OCI-LY7 (cell line): Measurements from ENCODE around the gene PPP3CA. TPM values are rescaled to one million over a fixed set of nuclear protein-coding genes. Genes with fewer than 3 reads are reported as not detected.
"Not testable (repeated sequence)": the region's sequence is repeated elsewhere in the genome, so short reads cannot be mapped to it uniquely, and the experiment has no call there.

Experiments used
- BruUV-seq: library from RNA; stranded (reverse); fragments of 400-500 nt; replicated peaks from 2 replicates; lab custom pipeline; 2021; lab: Mats Ljungman, UMichigan
- CTCF ChIA-PET: fragments of 300-600 bp; sonication (Branson Sonifier 250); formaldehyde crosslinking; loops from one replicate; lab custom pipeline; 2022; ENCODE audit warnings: antibody characterized with exemption; ENCODE audit not compliant: unreplicated experiment; lab: Charles Lee
- POLR2A ChIA-PET: fragments of 300-600 bp; sonication (Branson Sonifier 250); formaldehyde crosslinking; loops from one replicate; lab custom pipeline; 2022; ENCODE audit warnings: antibody characterized with exemption; lab: Charles Lee
- DNase-seq: peaks from one replicate; pipeline ENCODE4 v3.0.0-alpha.2; 2015; ENCODE audit warnings: low spot score
- H2AFZ ChIP-seq: fragments of 200-600 bp; sonication (generic), shearing (Covaris generic); 2 replicates; pipeline ENCODE4 v1.6.1; 2014; ENCODE audit warnings: mild to moderate bottlenecking, antibody characterized with exemption, low read length, moderate library complexity
- H3K27ac ChIP-seq: fragments of 200-600 bp; sonication (generic); 2 replicates; pipeline ENCODE4 v1.5.1; 2014; ENCODE audit warnings: mixed run types, low read depth, mild to moderate bottlenecking, moderate library complexity, low read length, inconsistent platforms; ENCODE audit not compliant: poor library complexity, severe bottlenecking
- H3K36me3 ChIP-seq: fragments of 200-600 bp; sonication (generic); 2 replicates; pipeline ENCODE4 v1.6.1; 2014; ENCODE audit warnings: mild to moderate bottlenecking, antibody characterized with exemption, low read length, moderate library complexity, mixed read lengths; ENCODE audit not compliant: insufficient read depth
- H3K4me1 ChIP-seq: fragments of 200-600 bp; sonication (generic); 2 replicates; pipeline ENCODE4 v1.5.1; 2014; ENCODE audit warnings: mild to moderate bottlenecking, low read length; ENCODE audit not compliant: insufficient read depth, poor library complexity, severe bottlenecking
- H3K4me2 ChIP-seq: fragments of 200-600 bp; sonication (generic); 2 replicates; pipeline ENCODE4 v1.6.1; 2014; ENCODE audit warnings: mild to moderate bottlenecking, low read length
- H3K4me3 ChIP-seq: fragments of 200-600 bp; sonication (generic); 2 replicates; pipeline ENCODE4 v1.5.1; 2014; ENCODE audit warnings: mild to moderate bottlenecking, low read depth, low read length; ENCODE audit not compliant: poor library complexity, severe bottlenecking
- H3K79me2 ChIP-seq: fragments of 200-600 bp; sonication (generic); 2 replicates; pipeline ENCODE4 v1.6.1; 2016; ENCODE audit warnings: low read depth, mild to moderate bottlenecking, low read length, moderate library complexity, mixed read lengths; ENCODE audit not compliant: insufficient read depth
- H3K9me2 ChIP-seq: fragments of 200-600 bp; sonication (generic); 2 replicates; pipeline ENCODE4 v1.6.1; 2016; ENCODE audit warnings: mild to moderate bottlenecking, low read length, mixed read lengths; ENCODE audit not compliant: insufficient read depth
- H3K9me3 ChIP-seq: fragments of 200-600 bp; sonication (generic); 2 replicates; pipeline ENCODE4 v1.6.1; 2014; ENCODE audit warnings: mild to moderate bottlenecking, mixed run types, low read length, mixed read lengths
- H4K20me1 ChIP-seq: fragments of 200-600 bp; sonication (generic); 2 replicates; pipeline ENCODE4 v1.6.1; 2014; ENCODE audit warnings: mild to moderate bottlenecking, antibody characterized with exemption, low read length, moderate library complexity, mixed read lengths; ENCODE audit not compliant: insufficient read depth
- EZH2phosphoT487 ChIP-seq: fragments of 200-600 bp; sonication (generic); IDR thresholded peaks from 2 replicates; pipeline ENCODE4 v1.6.1; 2018; ENCODE audit warnings: low read depth, borderline replicate concordance, mild to moderate bottlenecking, mixed run types, antibody characterized with exemption, low read length, moderate library complexity, mixed read lengths
- intact Hi-C: fragments of 100-400 bp; cut with micrococcal nuclease; formaldehyde crosslinking; loops from one replicate; pipeline ENCODE4 v1.10.0; 2022; ENCODE audit not compliant: unreplicated experiment
- total RNA-seq, 2 experiments: library from RNA; depleted of rRNA in 1 of 2; stranded (reverse); fragments of >200 nt in 1 of 2; shearing (Covaris generic) in 1 of 2; gene quantifications; 2 replicates each; pipeline ENCODE4 v1.2.3, GENCODE V29; 2014 to 2022
- TF ChIP-seq, protein P1 (sequence below): fragments of 200-600 bp; sonication (generic); conservative IDR thresholded peaks from 2 replicates; pipeline ENCODE4 v1.5.1; 2014; ENCODE audit warnings: mild to moderate bottlenecking, antibody characterized with exemption, low read length, moderate library complexity, mixed read lengths

PPP3CA gene
- total RNA-seq, 2 experiments from 2014 or later: 9.2 to 13.6 TPM

DNA sequence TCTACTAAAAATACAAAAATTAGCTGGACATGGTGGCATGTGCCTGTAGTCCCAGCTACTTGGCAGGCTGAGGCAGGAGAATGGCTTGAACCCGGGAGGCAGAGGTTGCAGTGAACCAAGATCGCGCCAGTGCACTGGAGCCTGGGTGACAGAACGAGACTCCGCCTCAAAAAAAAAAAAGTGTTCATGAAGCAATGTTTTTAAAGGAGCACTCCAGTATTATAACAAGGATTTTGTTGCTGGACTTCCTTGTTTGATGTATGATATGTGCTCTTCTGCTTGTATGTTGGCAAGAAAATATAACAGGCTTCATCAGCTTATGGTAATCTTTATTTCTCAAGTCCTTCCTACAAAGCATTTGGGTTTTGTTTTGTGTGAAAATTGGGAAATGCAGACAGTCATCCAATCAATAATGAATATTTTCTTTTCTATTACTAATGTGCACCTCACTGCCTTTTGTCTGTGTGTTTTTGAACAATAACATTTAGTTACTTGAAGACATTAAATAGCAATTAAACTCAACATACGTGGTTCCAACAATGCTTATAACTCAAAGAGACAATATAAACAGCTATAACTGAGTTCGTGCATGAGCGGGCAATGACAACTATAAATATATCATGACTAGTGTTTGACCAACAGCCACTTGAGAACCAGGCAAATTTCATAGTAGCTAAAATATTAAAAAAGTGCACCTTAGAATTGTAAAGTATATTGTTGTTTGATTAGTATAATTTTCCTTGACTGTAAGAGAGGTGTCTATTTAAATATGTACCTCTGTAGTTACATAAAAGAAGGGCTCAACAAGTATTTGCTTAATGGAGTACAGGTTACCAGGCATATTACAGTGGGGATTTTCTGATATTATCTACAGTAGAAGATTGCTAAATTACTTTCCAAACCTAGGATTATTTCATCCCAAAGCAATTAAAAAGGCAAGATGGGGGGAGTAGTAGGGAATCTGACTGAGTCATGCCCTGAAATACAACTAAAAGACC lies 210.7 kb downstream of the PPP3CA start:
- ChIA-PET POLR2A (interaction anchor here (0.6 to 2.4 kb wide), 6 partner anchors 11 to 1437 kb away, joined by 3 to 28 read pairs (median 6); no protein-coding TSS in a partner anchor), CTCF (no interaction called here)
- BruUV-seq: no TSS peak
- no peaks in the 10 kb centered on the region for H3K36me3 ChIP-seq
- H3K27ac ChIP-seq: no peak overlapping the region
- intact Hi-C loops: loop anchor here (10.0 kb wide), 1 partner anchor 208 kb away; the partner anchor contains the start of gene PPP3CA
- TF ChIP-seq, protein P1, sequence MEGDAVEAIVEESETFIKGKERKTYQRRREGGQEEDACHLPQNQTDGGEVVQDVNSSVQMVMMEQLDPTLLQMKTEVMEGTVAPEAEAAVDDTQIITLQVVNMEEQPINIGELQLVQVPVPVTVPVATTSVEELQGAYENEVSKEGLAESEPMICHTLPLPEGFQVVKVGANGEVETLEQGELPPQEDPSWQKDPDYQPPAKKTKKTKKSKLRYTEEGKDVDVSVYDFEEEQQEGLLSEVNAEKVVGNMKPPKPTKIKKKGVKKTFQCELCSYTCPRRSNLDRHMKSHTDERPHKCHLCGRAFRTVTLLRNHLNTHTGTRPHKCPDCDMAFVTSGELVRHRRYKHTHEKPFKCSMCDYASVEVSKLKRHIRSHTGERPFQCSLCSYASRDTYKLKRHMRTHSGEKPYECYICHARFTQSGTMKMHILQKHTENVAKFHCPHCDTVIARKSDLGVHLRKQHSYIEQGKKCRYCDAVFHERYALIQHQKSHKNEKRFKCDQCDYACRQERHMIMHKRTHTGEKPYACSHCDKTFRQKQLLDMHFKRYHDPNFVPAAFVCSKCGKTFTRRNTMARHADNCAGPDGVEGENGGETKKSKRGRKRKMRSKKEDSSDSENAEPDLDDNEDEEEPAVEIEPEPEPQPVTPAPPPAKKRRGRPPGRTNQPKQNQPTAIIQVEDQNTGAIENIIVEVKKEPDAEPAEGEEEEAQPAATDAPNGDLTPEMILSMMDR: no peak
- TF ChIP-seq EZH2phosphoT487: no peak
- H3K4me2 ChIP-seq: peak overlapping the region; percentile 64
- no peaks in the 10 kb centered on the region for H3K9me3 ChIP-seq
- no peaks in the 10 kb centered on the region for H3K79me2 ChIP-seq
- H2AFZ ChIP-seq: peak overlapping the region; percentile 63; the same call in 1 of the 2 replicates
- no peaks in the 10 kb centered on the region for H4K20me1 ChIP-seq
- peaks cover 43% of the 10 kb centered on the region for H3K4me1 ChIP-seq
- H3K9me2 ChIP-seq: no peaks in the 10 kb centered on the region
- no peak for DNase-seq
- H3K4me3 ChIP-seq: peak overlapping the region; percentile 28

DNA sequence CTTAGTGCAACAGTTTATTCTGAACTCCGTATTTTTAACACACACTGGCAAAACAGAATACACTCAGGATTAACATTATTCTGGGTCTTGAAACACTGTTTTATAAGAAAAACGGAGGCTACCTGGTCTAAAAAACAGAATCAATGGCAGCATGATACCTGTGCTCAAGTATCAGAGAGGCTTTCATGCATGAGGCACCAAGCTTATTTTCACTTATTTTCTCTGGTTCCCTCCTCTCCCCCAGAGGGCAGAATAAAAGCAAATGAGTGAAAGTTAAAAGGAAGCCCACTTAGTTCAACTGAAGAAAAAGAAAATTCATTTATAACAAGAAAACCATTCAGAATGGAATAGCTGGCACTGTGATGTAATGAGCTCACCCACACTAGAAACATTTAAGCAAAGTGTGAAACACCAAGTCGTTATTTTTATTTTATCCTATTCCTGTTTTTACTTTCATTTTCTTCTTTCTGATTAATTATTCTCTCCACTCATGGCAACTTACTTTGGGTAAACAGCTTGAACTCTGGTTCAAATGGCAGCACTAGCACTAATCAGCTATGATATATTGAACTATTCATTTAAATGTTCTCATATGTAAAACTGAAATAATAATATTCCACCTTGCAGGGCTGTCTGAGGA lies 211.8 kb downstream of the PPP3CA start:
- CTCF ChIA-PET: no interaction called here

DNA sequence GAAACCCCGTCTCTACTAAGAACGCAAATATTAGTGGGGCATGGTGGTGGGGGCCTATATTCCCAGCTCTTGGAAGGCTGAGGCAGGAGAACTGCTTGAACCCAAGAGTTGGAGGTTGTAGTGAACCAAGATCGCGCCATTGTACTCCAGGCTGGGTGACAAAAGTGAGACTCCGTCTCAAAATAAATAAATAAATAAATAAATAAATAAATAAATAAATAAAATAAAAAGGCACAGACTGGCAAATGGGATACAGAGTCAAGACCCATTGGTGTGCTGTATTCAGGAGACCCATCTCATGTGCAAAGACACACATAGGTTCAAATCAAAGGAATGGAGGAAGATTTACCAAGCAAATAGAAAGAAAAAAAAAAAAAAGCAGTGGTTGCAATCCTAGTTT lies 216.3 kb downstream of the PPP3CA start:
- H3K4me3 ChIP-seq, CTCF ChIA-PET, BruUV-seq, H3K4me2 ChIP-seq, DNase-seq, H3K79me2 ChIP-seq, H2AFZ ChIP-seq, H3K9me2 ChIP-seq, H3K36me3 ChIP-seq, H3K9me3 ChIP-seq, H3K27ac ChIP-seq, H4K20me1 ChIP-seq: not testable (repeated sequence)
- intact Hi-C loops: loop anchor here (10.0 kb wide), 1 partner anchor 214 kb away; the partner anchor contains the start of gene PPP3CA
- POLR2A ChIA-PET: interaction anchor here (0.7 to 1.2 kb wide), 4 partner anchors 17 to 1057 kb away, joined by 3 to 6 read pairs (median 4); no protein-coding TSS in a partner anchor
- H3K4me1 ChIP-seq: peaks cover 37% of the 10 kb centered on the region

More for the DNA sequence above, 211.8 kb downstream of the PPP3CA start:
- TF ChIP-seq, protein P1: peak; percentile 35; the same call in 1 of the 2 replicates
- TF ChIP-seq EZH2phosphoT487: no peak
- Histone ChIP-seq H3K27ac (no peak overlapping the region), H3K4me3 (peak overlapping the region; percentile 26), H3K9me2 (no peaks in the 10 kb centered on the region), H3K4me2 (peak overlapping the region; percentile 64), H3K79me2 (no peaks in the 10 kb centered on the region), H2AFZ (peak overlapping the region; percentile 63; the same call in 1 of the 2 replicates), H3K36me3 (no peaks in the 10 kb centered on the region), H3K9me3 (no peaks in the 10 kb centered on the region; the same call in 1 of the 2 replicates), H4K20me1 (no peaks in the 10 kb centered on the region), H3K4me1 (peaks cover 31% of the 10 kb centered on the region)
- BruUV-seq: no TSS peak
- intact Hi-C loops: loop anchor here (10.0 kb wide), 1 partner anchor 209 kb away; the partner anchor contains the start of gene PPP3CA
- POLR2A ChIA-PET: interaction anchor here (0.6 to 1.8 kb wide), 6 partner anchors 9 to 77 kb away, joined by 3 to 8 read pairs (median 6); no protein-coding TSS in a partner anchor
- DNase-seq: peak; percentile 10

DNA sequence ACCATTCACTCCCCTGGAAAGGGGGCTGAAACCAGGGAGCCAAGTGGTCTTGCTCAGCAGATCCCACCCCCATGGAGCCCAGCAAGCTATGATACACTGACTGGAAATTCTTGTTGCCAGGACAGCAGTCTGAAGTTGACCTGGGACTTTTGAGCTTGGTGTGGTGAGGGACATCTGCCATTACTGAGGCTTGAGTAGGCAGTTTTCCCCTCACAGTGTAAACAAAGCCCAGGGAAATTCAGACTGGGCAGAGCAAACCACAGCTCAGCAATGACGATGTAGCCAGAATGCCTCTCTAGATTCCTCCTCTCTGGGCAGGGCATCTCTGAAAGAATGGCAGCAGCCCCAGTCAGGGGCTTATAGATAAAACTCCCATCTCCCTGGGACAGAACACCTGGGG lies 218.4 kb downstream of the PPP3CA start:
- H3K79me2 ChIP-seq, H2AFZ ChIP-seq, intact Hi-C loops, H3K9me3 ChIP-seq, H3K4me2 ChIP-seq, CTCF ChIA-PET, DNase-seq, H3K9me2 ChIP-seq, BruUV-seq, H3K27ac ChIP-seq, H3K4me3 ChIP-seq, H3K36me3 ChIP-seq, H4K20me1 ChIP-seq: not testable (repeated sequence)
- POLR2A ChIA-PET: interaction anchor here (1.1 to 1.5 kb wide), 3 partner anchors 19 to 39 kb away, joined by 3 to 5 read pairs (median 4); no protein-coding TSS in a partner anchor
- H3K4me1 ChIP-seq: peaks cover 38% of the 10 kb centered on the region
